DOHH2 (cell line): ENCODE results near the gene AHSP.

Source experiments
- H3F3A ChIP-seq: fragments of 200-600 bp; sonication (generic), shearing (Covaris generic); 2 replicates; pipeline ENCODE4 v1.6.0; 2016; ENCODE audit warnings: antibody characterized with exemption, mild to moderate bottlenecking; ENCODE audit not compliant: control insufficient read depth, insufficient read depth
- H3K27ac ChIP-seq: fragments of 200-600 bp; sonication (generic); 2 replicates; pipeline ENCODE4 v1.5.1; 2014; ENCODE audit warnings: low read depth, mild to moderate bottlenecking, low read length, moderate library complexity
- H3K27me3 ChIP-seq: fragments of 200-600 bp; sonication (generic); 2 replicates; pipeline ENCODE4 v1.6.1; 2014; ENCODE audit warnings: mild to moderate bottlenecking, low read length, mixed read lengths; ENCODE audit not compliant: control insufficient read depth
- H3K36me3 ChIP-seq: fragments of 200-600 bp; sonication (generic); 2 replicates; pipeline ENCODE4 v1.6.1; 2014; ENCODE audit warnings: mild to moderate bottlenecking, low read length, moderate library complexity, mixed read lengths; ENCODE audit not compliant: control insufficient read depth
- H3K4me1 ChIP-seq: fragments of 200-600 bp; sonication (generic); 2 replicates; pipeline ENCODE4 v1.6.1; 2014; ENCODE audit warnings: mild to moderate bottlenecking, low read length, mixed read lengths; ENCODE audit not compliant: control insufficient read depth
- H3K4me2 ChIP-seq: fragments of 200-600 bp; sonication (generic); 2 replicates; pipeline ENCODE4 v1.6.0; 2014; ENCODE audit warnings: mild to moderate bottlenecking, low read length, moderate library complexity
- H3K4me3 ChIP-seq: fragments of 200-600 bp; sonication (generic); 2 replicates; pipeline ENCODE4 v1.5.1; 2014; ENCODE audit warnings: mild to moderate bottlenecking, low read length, mixed read lengths
- H3K79me2 ChIP-seq: fragments of 200-600 bp; sonication (generic); 2 replicates; pipeline ENCODE4 v1.6.1; 2014; ENCODE audit warnings: mild to moderate bottlenecking, low read length, mixed read lengths; ENCODE audit not compliant: control insufficient read depth
- H3K9me2 ChIP-seq: fragments of 200-600 bp; sonication (generic); replicated peaks from 2 replicates; pipeline ENCODE4 v1.6.1; 2014; ENCODE audit warnings: mild to moderate bottlenecking, low read length, mixed read lengths; ENCODE audit not compliant: control insufficient read depth
- H3K9me3 ChIP-seq: fragments of 200-600 bp; sonication (generic); 2 replicates; pipeline ENCODE4 v1.6.1; 2014; ENCODE audit warnings: antibody characterized with exemption, low read length, mixed read lengths; ENCODE audit not compliant: control insufficient read depth, insufficient read depth
- H4K20me1 ChIP-seq: fragments of 200-600 bp; sonication (generic); 2 replicates; pipeline ENCODE4 v1.6.0; 2014; ENCODE audit warnings: low read depth, mild to moderate bottlenecking, antibody characterized with exemption, low read length, moderate library complexity; ENCODE audit not compliant: control insufficient read depth, insufficient read depth
- CTCF ChIP-seq: fragments of 200-600 bp; sonication (generic); IDR thresholded peaks from one replicate; pipeline ENCODE4 v1.5.1; 2014; ENCODE audit warnings: antibody characterized with exemption, mild to moderate bottlenecking, low read depth, low read length; ENCODE audit not compliant: poor library complexity, severe bottlenecking
- EZH2phosphoT487 ChIP-seq: fragments of 200-600 bp; sonication (generic); IDR thresholded peaks from 2 replicates; pipeline ENCODE4 v1.6.1; 2017; ENCODE audit warnings: borderline replicate concordance, mild to moderate bottlenecking, antibody characterized with exemption, low read length, moderate library complexity, mixed read lengths

Gene AHSP

GRCh38 chr16:31542763-31543162 is 15.1 kb downstream of the AHSP start:
- H3F3A ChIP-seq: no peaks in the 10 kb centered on the region
- no peaks in the 10 kb centered on the region for H3K27me3 ChIP-seq
- no peaks in the 10 kb centered on the region for H4K20me1 ChIP-seq
- no peak overlapping the region for H3K4me3 ChIP-seq
- no peak overlapping the region for H3K4me2 ChIP-seq
- no peaks in the 10 kb centered on the region for H3K4me1 ChIP-seq
- H3K36me3 ChIP-seq: no peaks in the 10 kb centered on the region
- H3K27ac ChIP-seq: no peak overlapping the region
- TF ChIP-seq EZH2phosphoT487: no peak
- no peak for TF ChIP-seq CTCF
- H3K9me3 ChIP-seq: no peaks in the 10 kb centered on the region
- no peaks in the 10 kb centered on the region for H3K79me2 ChIP-seq
- H3K9me2 ChIP-seq: no peaks in the 10 kb centered on the region

GRCh38 chr16:31561426-31562233 is 33.9 kb downstream of the AHSP start:
- Histone ChIP-seq H3K4me2 (no peak overlapping the region), H3K36me3 (no peaks in the 10 kb centered on the region), H3K4me3 (no peak overlapping the region), H3K27me3 (no peaks in the 10 kb centered on the region), H3K9me2 (no peaks in the 10 kb centered on the region), H3K4me1 (no peaks in the 10 kb centered on the region), H3K79me2 (no peaks in the 10 kb centered on the region), H3K27ac (no peak overlapping the region), H3K9me3 (no peaks in the 10 kb centered on the region), H4K20me1 (no peaks in the 10 kb centered on the region), H3F3A (no peaks in the 10 kb centered on the region)
- no peak for TF ChIP-seq EZH2phosphoT487

- Histone ChIP-seq H3K4me1 (no peaks in the 10 kb centered on the region), H3K79me2 (no peaks in the 10 kb centered on the region), H3F3A (no peaks in the 10 kb centered on the region), H3K4me2 (no peak overlapping the region), H3K36me3 (no peaks in the 10 kb centered on the region), H4K20me1 (no peaks in the 10 kb centered on the region), H3K27ac (no peak overlapping the region), H3K27me3 (no peaks in the 10 kb centered on the region), H3K4me3 (no peak overlapping the region), H3K9me3 (no peaks in the 10 kb centered on the region), H3K9me2 (no peaks in the 10 kb centered on the region)
- no peak for TF ChIP-seq EZH2phosphoT487
- no peak for TF ChIP-seq CTCF
These were observed 41.1 kb downstream of the AHSP start for GRCh38 chr16:31568577-31569359.

GRCh38 chr16:31569360-31569717 is 41.6 kb downstream of the AHSP start:
- Histone ChIP-seq H3K27ac (no peak overlapping the region), H3K9me3 (no peaks in the 10 kb centered on the region), H3K79me2 (no peaks in the 10 kb centered on the region), H4K20me1 (no peaks in the 10 kb centered on the region), H3K4me2 (no peak overlapping the region), H3K4me1 (no peaks in the 10 kb centered on the region), H3K4me3 (no peak overlapping the region), H3F3A (no peaks in the 10 kb centered on the region), H3K27me3 (no peaks in the 10 kb centered on the region), H3K36me3 (no peaks in the 10 kb centered on the region), H3K9me2 (no peaks in the 10 kb centered on the region)
- no peak for TF ChIP-seq CTCF
- TF ChIP-seq EZH2phosphoT487: no peak
